ENCODE measurements around the gene MRM1.
A peak's percentile ranks its signal among the peaks of the same experiment; 100 is the strongest.

Gene MRM1

DNA sequence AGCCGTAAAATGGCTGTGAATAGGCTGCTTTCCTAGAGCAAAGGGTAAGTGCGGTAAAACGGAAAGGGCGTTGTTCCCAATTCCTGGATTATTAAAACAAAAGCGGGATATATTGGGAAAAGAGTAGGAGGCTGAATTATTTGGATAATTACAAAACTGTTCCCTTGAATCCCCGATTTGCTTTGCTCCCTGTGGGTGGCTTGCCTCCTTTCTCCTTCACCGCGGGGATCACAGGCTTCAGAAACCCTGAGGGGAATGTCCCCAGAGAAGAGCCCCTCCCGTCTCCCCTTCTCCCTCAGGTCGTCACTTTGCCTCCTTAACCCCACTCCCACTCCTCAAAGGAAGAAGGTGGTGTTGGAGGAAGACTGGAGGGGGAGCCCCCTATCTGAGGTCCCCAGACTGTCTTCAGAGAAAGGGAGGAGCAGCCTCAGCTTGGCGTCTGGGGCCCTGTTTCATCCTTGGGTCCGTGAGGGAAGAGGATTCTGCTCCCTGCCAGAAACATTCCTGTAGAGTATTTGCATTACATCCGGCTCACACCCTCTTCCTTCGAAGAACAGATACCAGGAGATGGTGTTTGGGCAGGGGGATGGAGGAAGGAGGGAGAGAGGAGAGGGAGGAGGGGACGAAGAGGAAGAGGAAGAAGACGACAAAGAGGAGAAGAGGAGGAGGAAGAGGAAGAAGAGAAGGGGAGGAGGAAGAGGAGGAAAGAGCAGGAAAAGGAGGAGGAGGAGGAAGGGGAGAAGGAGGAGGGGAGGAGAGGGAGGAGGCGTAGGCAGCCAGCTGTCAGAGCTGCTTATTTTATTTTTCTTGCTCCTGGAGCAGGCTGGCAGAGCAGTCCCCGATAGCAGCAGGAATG lies 31.8 kb downstream of the MRM1 start:
- DNase-seq, result no peak

DNA sequence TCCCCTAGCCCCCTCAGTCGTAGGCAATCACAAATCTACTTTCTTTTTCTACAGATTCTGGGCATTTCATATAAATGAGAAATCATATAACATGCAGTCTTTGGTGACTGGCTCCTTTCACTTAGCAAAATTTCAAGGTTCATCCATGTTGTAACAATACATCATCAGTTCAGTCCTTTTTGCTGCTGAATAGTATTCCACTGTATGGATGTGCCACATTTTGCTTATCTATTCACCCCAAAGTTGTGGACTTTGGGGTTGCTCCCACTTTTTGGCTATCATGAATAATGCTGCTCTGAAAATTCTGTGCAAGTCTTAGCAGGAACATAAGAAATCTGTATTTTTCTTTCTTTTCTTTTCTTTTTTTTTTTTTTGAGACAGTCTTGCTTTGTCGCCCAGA lies 39.0 kb downstream of the MRM1 start:
- no peak for DNase-seq

DNA sequence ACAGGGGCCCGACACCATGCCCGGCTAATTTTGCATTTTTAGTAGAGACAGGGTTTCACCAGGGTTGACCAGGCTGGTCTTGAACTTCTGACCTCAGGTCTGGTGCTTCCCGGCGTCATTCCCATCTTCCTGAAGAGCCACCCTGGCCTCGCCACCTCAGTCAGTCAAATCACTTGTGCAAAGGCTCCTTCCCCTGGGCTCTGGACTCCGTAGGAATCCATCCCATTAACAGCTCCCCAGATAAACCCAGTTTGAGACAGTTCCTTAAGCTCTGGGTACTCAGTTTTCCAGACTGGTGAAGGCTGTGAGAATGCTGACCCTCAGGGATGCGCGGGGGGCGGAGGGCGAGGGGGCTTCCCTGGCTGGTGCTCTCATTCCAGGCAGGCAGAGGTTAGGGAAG lies 39.5 kb downstream of the MRM1 start:
- no peak for DNase-seq

- no peak for DNase-seq
Measured at GRCh38 chr17:36641331-36641876, 40.0 kb downstream of the MRM1 start.

DNA sequence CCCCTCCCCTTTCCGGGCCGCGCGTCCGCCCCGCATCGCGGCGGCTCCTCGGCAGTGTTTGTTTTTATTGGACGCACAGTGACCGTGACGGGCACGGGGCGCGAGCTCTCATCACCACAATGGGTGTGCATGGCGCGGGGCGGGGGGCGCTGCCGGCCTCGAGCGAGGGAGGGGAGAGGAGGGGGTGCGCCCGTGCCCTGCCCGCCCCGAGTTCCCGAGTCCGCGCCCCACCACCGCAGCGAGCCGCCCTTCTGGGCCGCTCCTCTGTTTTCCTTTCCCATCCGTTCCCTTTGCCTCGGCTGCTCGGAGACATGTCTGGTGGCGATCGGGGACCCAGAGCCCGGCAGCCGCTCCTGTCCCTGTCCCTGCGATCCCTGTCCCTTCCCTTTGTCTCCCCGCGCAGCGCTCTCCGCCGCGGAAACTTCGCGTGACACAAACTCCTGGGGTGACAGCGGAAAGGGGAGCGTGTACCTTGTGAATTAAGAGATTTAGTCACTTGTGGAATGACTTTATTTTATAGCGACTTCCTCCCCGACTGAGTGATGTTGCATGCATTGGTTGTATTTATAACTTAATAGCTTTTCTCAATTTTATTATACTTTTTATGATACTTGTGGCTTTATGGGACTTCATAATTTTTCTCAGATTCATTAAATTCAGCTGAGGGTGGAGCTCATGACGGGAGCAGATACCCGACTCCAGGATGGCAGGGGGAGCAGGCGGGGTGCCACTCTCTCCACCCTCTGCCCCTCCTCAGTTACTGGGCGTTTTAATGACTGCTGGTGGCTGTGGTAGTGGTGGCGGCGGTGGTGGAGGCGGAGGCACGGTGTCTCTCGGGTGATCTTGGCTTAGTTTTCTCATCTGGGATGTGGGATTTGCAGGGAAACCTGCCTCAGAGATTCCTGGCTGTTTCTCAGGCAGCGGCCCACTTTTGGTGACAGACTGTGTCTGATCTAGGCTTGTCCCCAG lies 40.8 kb downstream of the MRM1 start:
- DNase-seq, result no peak

DNA sequence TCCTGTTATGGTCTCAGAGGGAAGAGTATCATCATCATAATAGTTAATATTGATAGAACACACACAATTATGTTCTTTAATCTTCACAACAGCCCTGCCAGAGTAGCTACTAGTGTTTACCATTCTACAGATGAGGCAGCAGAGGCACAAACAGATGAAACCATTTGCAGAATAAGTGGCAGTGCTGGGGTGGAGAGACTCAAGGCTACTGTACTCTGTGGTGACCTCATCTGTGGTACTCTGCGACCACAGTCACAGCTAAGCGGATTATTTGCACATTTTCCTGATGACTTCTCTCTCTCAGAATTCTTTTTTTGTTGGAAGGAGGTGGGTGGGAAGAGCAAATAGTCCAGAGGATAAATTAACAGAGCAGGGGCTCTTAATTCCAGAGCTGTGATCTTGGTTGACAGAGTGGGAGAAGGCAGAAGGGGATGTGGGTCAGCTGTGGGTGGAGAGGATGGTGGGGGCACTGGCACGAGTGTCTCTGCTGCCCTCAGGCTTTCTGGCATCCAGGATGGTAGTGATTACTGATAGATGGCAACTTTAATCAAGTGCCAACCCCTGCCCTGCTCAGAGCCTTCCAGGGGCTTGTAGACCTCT lies 41.8 kb downstream of the MRM1 start:
- DNase-seq, result no peak

DNA sequence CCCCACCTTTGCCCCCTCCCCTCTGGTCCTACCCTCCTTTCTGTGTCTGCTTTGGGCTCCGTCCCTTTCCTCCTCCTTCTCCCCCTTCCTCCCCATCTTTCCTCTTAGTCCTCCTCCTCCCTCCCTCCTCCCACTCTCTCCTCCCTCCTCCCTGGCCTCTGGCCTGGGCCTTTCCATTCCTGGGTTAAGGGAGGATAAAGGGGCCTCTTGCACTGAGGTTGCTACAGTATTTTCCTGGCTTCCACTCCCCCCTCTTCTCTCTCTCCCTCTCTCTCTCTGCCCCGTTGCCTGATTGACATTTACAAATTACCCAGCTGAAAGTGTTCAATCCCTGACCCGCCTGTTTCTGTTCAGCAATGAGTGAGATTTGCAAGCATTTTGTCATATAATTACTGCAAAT lies 44.0 kb downstream of the MRM1 start:
- no peak for DNase-seq

GRCh38 chr17:36647636-36648035 lies 46.3 kb downstream of the MRM1 start:
- DNase-seq, result no peak

GRCh38 chr17:36650096-36650775 lies 48.9 kb downstream of the MRM1 start:
- no peak for DNase-seq

DNA sequence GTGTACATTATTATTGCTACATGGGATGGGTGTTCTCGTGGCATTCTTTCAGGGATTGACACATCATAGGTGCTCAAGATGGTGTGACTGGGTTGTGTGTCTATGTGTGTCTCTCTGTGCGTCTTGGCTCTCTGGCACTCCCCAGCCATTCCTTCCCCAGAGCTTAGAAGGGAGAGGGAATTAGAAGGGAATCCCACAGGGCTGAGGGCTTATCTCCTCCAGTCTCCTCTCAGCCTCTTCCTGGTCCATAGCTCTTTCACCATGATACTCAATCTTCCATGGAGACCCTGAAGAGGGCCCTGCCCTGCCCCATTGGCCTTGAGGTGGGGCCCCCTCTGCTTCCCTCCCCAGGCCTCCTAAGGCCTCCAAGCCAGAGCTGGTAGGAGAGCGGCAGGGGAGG lies 52.0 kb downstream of the MRM1 start:
- DNase-seq, result no peak

- no peak for DNase-seq
Measured at GRCh38 chr17:36653856-36654255, 52.5 kb downstream of the MRM1 start.

GRCh38 chr17:36655726-36656125 lies 54.3 kb downstream of the MRM1 start:
- DNase-seq, result no peak

- DNase-seq, result no peak
Measured at GRCh38 chr17:36657390-36657762, 56.0 kb downstream of the MRM1 start.

- peak; percentile 58 for DNase-seq
Measured at GRCh38 chr17:36657763-36658490, 56.5 kb downstream of the MRM1 start.
